ENCODE measurements around the gene CHCHD5.

The CHCHD5 gene

DNA sequence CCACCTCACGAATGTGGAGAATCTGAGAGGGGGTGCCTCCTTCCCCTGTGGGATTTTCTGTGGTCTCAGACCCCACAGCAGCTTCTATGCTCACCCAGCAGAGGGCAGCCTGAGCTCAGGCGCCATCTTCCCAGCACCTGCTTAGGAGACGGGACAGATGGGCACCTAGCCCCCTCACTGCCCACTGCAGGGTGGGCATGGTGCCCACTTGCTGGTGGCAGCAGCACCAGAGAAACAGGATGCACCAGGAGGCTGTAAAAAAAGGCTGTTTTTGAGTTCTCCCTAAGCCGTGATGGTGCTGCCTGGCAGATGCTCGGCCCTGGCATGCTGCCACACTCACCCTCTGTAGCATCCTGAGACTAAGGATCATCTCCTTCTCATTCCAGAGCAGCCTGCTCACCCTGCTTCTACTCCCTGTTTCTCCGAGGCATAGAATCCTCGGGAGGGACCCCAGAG lies 42.2 kb downstream of the CHCHD5 start:
- peak; percentile 68 for DNase-seq

DNA sequence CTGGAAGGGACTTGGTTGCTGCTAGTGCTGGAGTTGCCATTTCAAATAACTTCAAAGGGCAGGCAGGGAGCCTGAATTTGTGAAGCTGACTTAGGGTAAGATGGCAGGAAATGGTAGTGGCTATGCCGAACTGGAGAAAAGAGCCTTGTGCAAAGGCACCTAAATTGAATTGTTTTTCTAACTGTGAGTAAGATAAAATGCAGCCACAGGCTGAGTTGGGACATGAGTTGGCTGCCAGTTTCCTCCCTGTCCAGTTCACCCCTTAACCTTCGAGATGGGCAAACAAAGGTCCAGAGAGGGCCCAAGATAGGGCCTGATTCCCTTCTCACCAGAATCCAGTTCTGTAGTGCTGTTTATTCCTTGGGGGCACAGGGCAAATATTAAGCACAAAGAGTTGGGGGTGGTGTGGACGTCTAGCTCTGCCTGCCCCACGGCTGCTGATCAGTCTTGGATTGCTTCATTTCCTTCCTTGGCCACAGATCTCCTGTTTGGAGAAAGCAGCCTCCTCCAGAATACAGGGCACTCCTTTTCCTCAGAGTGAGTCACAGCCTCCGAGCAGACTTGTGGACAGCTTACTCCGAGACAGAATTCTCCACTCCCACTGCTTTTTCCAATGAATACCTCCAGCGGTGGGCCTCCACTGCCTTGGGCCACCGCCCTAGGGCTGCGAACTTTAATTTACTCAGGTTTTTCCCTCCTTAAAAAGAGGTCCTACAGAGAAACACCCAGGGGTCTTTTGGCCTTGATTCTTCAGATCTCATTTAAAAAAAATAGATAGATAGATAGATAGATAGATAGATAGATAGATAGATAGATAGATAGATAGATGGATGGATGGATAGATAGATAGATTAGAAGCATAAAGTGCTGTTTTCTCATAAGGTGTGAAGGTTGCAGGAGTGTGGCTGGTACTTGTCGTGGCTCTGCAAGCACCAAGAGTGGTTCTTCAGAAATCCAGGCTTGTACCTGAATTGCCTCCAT lies 42.9 kb downstream of the CHCHD5 start:
- no peak for DNase-seq

DNA sequence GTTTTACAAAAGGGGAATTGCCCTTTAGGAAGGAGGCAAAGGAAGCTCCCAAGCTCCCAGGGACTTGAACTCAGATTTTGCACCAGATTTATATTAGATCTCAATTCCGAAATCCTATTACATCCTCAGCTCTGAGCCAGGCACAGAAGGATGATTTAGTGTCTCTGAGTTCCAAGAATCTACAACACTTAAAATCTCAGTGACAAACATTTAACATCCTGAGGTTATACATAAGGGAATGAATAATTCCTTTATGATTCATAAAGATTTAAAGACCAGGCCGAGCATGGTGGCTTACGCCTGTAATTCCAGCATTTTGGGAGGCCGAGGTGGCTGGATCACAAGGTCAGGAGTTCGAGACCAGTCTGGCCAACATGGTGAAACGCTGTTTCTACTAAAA lies 44.8 kb downstream of the CHCHD5 start:
- DNase-seq, result no peak

DNA sequence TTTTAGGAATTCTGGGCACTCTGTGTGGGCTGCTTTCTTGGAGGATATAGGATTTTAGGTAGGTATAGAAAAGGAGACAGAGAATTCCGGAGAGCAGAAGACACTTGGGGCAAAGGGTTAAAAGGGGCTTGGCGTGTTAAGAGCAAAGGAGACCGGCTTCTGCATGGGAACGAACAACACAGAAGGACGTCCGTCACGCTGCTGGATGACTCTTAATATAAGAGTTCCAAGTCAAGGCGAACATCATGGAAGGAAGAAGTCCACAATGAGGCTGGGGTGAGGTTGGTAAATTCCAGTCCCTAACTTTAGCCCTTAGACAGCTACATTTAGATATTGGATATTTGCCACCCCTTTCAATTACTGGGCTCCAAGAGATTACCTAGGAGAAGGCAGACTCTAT lies 45.4 kb downstream of the CHCHD5 start:
- no peak for DNase-seq

DNA sequence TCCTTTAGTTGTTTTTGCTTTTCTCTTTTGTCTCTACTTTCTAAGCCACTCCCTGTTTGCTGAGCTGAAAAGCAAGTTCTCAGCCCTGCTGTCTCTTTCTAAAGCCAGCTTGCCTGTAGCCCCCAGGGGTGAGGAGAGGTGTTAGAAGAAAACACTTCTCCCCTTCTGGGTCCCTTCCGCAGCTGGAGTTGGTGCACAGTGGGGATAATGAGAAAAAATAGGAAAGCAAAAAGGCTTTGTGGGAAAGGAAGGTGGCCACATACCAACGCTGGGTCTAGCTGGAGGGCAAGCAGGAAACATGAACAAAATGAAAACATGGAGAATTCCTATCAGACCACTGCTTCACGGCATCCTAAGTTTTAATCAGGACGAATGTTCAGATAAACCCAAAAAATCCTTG lies 45.9 kb downstream of the CHCHD5 start:
- no peak for DNase-seq

DNA sequence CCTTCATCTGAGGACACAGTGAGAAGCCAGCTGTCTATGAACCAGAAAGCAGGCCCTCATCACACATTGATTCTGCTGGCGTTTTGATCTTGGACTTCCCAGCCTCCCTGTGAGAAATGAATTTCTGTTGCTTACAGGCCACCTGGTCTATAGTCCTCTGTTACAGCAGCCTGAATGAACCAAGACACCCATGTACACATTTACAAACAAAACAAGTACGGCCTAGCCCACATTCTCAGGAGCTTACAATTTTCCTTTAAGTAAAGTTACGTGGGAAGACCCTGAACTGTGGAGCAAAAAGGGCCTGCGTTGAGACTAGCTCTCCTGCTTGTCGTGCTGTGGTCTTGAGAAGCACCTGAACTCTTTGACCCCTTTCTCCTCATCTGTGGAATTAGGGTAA lies 49.3 kb downstream of the CHCHD5 start:
- DNase-seq, result no peak

DNA sequence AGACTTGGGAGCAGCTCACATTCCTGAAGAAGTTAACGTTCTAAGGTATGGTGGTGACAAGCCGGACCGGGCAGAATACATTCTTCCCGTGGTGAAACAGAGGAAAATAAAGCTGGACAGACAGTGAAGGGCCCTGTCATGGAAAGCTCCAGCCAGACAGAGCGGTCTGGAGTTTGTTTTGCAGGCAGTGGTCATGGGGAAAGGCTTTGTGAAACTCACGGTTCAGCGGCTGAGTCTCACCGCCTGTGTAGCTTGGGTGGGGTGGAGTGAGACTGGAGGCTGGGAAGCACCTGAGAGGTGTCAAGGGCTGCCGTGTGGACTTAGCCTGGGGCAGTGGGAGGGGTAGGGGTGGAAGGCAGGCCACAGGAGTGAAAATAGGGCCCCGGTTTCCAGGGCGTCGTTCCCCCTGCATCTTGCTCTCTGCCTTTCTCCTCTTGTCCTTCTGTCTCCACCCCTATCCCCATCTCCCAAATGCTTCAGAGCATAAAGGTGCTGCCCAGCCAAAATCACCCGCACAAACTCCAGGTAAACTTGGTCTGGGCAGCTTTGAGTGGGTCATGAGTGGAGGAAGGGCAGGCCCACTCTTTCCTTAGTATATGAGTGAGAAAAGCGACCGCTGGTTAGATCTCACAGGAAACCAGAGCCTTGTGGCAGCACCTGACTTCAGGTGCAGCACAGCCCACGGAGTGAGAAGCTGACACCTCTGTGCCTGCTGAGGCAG lies 49.9 kb downstream of the CHCHD5 start:
- DNase-seq, result no peak

DNA sequence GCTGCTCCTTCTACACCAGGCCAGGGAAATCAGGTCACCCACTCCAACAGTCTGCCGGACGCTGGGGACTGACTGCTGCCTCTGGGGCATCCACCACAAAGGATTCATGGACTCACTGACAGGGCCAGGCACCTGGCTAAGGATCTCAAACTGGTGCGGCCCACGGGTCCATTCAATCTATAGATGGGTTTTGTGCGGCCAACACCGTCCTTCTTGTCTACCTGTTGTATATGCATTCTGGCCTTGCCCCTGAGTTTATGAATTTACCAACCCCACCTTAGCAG lies 50.4 kb downstream of the CHCHD5 start:
- no peak for DNase-seq

DNA sequence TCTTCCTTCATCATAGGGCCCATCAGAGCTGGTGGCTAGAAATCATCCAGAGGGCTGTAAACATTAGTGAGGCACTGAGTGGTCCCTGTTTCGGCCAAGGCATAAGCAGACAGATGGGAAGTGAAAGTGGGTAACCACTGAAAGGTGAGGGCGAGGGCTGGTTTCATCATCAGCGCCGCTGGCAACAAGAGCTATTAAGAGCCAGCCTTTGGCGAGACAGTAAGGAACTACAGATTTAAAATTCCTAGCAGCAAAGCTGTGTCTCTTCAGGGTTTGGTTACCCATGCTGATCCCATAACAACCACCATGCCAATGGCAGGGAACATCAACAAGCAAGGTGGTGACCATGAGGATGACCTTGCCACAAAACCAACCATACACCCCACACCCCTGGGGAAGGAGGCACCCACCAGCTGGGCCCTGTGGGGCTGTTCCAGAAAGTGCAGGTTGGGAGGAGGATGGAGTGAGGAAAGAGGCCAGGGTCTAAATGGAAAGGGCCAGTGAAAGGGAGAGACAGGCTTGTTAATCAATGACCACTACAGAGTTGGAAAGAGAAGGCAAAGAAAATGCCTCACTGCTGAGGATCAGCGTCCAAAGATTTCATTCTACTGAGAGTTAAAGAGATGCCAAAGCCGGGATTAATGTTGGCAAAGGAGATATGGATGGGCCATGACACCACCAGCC lies 52.3 kb downstream of the CHCHD5 start:
- DNase-seq, result no peak

DNA sequence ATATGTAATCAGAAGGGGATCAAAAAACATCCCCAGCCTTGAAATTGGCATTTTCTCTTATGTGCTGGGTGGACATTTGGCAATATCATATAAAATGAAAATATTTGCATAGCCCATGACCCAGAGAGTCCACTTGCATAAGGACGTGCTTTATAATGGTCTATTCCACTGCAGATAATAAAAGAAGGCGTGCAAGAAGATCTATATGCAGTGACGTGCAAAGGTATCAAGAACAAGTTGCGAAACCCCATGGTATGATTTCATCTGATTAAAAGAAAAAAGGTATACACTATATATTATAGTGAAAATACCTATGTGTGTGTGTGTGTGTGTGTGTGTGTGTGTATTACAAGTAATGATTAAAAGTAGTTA lies 52.9 kb downstream of the CHCHD5 start:
- DNase-seq, result no peak
